Astrocyte of the cerebellum (primary cell): Measurements from ENCODE around the gene SLC4A1AP.

Experiments
- DNase-seq: peaks from one replicate; pipeline ENCODE4 v3.0.0-alpha.2; 2011; ENCODE audit warnings: low read depth
- H3K4me3 ChIP-seq: 2 replicates; pipeline ENCODE4 v1.5.1; 2011; ENCODE audit warnings: mild to moderate bottlenecking, low read depth, low read length, moderate library complexity
- CTCF ChIP-seq: IDR thresholded peaks from 2 replicates; pipeline ENCODE4 v1.5.1; 2012; ENCODE audit warnings: low read length, low read depth, moderate library complexity, mild to moderate bottlenecking; ENCODE audit errors: missing control alignments
- in situ Hi-C: cut with HindIII; loops from 2 replicates; pipeline ENCODE4 v1.10.0; 2017; ENCODE audit warnings: low sequenced_read_pairs

SLC4A1AP gene

GRCh38 chr2:27741673-27742072 lies 78.0 kb downstream of the SLC4A1AP start:
- no peak overlapping the region for H3K4me3 ChIP-seq
- in situ Hi-C loops: no loop called here
- DNase-seq: no peak
- TF ChIP-seq CTCF: no peak

- DNase-seq: no peak
- in situ Hi-C loops: no loop called here
- no peak overlapping the region for H3K4me3 ChIP-seq
- TF ChIP-seq CTCF: no peak
Measured at GRCh38 chr2:27742571-27742970, 78.9 kb downstream of the SLC4A1AP start.
